PC-3 (cell line): ENCODE results near the gene NUBPL.

ENCODE experiments used
- EZH2 ChIP-seq: fragments of 300-600 bp; sonication (generic); IDR thresholded peaks from one replicate; pipeline ENCODE4 v1.6.1; 2017; ENCODE audit warnings: antibody characterized with exemption, mild to moderate bottlenecking, low read length; ENCODE audit not compliant: unreplicated experiment
- EZH2phosphoT487 ChIP-seq: fragments of 300-600 bp; sonication (generic); IDR thresholded peaks from 2 replicates; pipeline ENCODE4 v1.6.1; 2018; ENCODE audit warnings: mild to moderate bottlenecking, antibody characterized with exemption, low read length, borderline replicate concordance
- TF ChIP-seq, protein P1 (sequence below): fragments of 300-600 bp; sonication (generic); conservative IDR thresholded peaks from 2 replicates; pipeline ENCODE4 v1.5.1; 2017; ENCODE audit warnings: antibody characterized with exemption, low read depth, mild to moderate bottlenecking, low read length

DNA sequence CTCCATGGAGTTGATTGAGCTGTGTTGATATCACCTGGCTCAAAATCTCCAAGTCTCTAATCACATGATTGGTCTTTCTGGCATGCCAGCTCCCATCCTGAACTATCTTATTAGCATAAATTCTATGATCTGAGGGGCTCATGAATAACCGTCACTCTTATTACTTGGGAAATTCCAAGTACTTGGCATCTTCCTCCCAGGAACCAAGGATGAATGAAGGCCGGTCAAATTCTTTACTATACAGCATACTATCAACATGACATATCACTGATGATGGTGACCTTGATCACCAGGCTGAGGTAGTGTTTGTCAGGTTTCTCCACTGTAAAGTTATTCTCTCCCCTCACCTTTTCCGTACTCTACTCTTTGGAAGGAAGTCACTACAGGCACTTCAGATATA, 16.4 kb upstream of the NUBPL start:
- TF ChIP-seq, protein P1, sequence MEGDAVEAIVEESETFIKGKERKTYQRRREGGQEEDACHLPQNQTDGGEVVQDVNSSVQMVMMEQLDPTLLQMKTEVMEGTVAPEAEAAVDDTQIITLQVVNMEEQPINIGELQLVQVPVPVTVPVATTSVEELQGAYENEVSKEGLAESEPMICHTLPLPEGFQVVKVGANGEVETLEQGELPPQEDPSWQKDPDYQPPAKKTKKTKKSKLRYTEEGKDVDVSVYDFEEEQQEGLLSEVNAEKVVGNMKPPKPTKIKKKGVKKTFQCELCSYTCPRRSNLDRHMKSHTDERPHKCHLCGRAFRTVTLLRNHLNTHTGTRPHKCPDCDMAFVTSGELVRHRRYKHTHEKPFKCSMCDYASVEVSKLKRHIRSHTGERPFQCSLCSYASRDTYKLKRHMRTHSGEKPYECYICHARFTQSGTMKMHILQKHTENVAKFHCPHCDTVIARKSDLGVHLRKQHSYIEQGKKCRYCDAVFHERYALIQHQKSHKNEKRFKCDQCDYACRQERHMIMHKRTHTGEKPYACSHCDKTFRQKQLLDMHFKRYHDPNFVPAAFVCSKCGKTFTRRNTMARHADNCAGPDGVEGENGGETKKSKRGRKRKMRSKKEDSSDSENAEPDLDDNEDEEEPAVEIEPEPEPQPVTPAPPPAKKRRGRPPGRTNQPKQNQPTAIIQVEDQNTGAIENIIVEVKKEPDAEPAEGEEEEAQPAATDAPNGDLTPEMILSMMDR = no peak
- TF ChIP-seq EZH2phosphoT487 (no peak), EZH2 (no peak)
